HEK293T (cell line): ENCODE results near the gene ENKD1.

Experiments
- CTCF ChIA-PET: fragments of 350-600 bp; formaldehyde crosslinking; extraction: SDS; loops from one replicate; lab custom pipeline; 2021; ENCODE audit warnings: antibody characterized with exemption, inconsistent platforms; lab: Yijun Ruan, JAX
- POLR2A ChIA-PET: fragments of 350-600 bp; formaldehyde crosslinking; extraction: SDS; loops from one replicate; lab custom pipeline; 2020; ENCODE audit warnings: antibody characterized with exemption, inconsistent platforms; lab: Yijun Ruan, JAX
- DNase-seq: peaks from one replicate; pipeline ENCODE4 v3.0.0; 2012; ENCODE audit warnings: mixed read lengths; ENCODE audit errors: extremely low spot score
- ARNT ChIP-seq: fragments of 450-650 bp; IDR thresholded peaks from 2 replicates; pipeline ENCODE4 v1.6.1; 2017; ENCODE audit warnings: mild to moderate bottlenecking
- CTBP1 ChIP-seq: fragments of 450-650 bp; IDR thresholded peaks from 2 replicates; pipeline ENCODE4 v1.6.1; 2016; ENCODE audit warnings: borderline replicate concordance
- ELF4 ChIP-seq: fragments of 450-650 bp; IDR thresholded peaks from 2 replicates; pipeline ENCODE4 v1.6.1; 2017; ENCODE audit warnings: antibody characterized with exemption
- FOXA1 ChIP-seq: fragments of 450-650 bp; IDR thresholded peaks from 2 replicates; pipeline ENCODE4 v1.6.1; 2016; ENCODE audit warnings: mild to moderate bottlenecking
- FOXK2 ChIP-seq: fragments of 450-650 bp; IDR thresholded peaks from 2 replicates; pipeline ENCODE4 v1.6.1; 2016; ENCODE audit warnings: mild to moderate bottlenecking
- HDGF ChIP-seq: fragments of 450-650 bp; IDR thresholded peaks from 2 replicates; pipeline ENCODE4 v1.6.1; 2017; ENCODE audit warnings: antibody characterized with exemption, borderline replicate concordance
- L3MBTL2 ChIP-seq: fragments of 450-650 bp; conservative IDR thresholded peaks from 2 replicates; pipeline ENCODE4 v1.6.1; 2016; ENCODE audit warnings: mild to moderate bottlenecking
- LEF1 ChIP-seq: fragments of 450-650 bp; IDR thresholded peaks from 2 replicates; pipeline ENCODE4 v1.6.1; 2017; ENCODE audit warnings: mild to moderate bottlenecking, borderline replicate concordance
- NFRKB ChIP-seq: fragments of 450-650 bp; IDR thresholded peaks from 2 replicates; pipeline ENCODE4 v1.6.1; 2016; ENCODE audit warnings: mild to moderate bottlenecking, moderate library complexity
- SP1 ChIP-seq: fragments of 450-650 bp; IDR thresholded peaks from 2 replicates; pipeline ENCODE4 v1.6.1; 2017
- SUZ12 ChIP-seq: fragments of 450-650 bp; IDR thresholded peaks from 2 replicates; pipeline ENCODE4 v1.6.1; 2016; ENCODE audit warnings: mild to moderate bottlenecking
- TARDBP ChIP-seq: fragments of 450-650 bp; IDR thresholded peaks from 2 replicates; pipeline ENCODE4 v1.6.1; 2016
- ZNF384 ChIP-seq: fragments of 450-650 bp; IDR thresholded peaks from 2 replicates; pipeline ENCODE4 v1.6.1; 2016
- TF ChIP-seq, protein P1 (sequence below): fragments of 450-650 bp; IDR thresholded peaks from 2 replicates; pipeline ENCODE4 v1.6.1; 2016

Gene ENKD1

DNA sequence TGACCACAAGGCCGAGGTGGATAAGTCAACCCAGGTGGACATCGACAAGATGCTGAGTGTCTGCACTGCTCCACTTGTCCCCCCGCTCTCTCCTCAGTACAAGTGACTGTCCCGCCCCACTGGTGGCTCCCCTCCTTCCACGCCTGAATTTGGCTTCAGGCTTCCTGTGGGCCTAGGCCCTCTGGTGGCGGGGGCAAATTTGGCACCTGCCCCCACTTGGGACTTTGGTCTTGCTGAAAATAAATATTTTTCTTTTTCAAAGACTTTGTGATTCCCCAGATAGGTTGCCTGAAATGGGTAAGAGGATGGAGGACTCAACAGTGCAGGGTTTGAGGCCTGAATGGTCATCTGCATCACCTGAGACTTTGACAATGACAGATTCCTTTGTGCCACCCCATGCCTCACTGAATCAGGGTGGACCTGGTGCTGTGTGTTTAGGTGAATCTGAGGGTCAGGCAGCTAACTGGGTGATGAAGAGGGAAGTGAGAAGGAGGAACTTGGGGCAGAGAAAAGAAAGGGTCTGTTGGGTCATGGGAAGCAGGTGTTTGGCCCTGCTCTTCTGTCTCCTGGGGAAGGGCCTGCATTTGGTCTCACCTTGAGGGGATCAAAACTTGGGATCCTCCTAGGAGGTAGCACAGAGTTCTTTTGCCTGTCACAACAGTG, 2.1 kb upstream of the ENKD1 start:
- ChIA-PET POLR2A (interaction anchor here (1.3 kb wide), 1 partner anchor 147 kb away, joined by 4 read pairs; no protein-coding TSS in a partner anchor), CTCF (interaction anchor here (0.9 to 5.7 kb wide), 2 partner anchors 118 to 148 kb away, joined by 3 to 31 read pairs; no protein-coding TSS in a partner anchor)
- DNase-seq = no peak
- TF ChIP-seq ARNT (no peak), CTBP1 (no peak), TARDBP (no peak)

DNA sequence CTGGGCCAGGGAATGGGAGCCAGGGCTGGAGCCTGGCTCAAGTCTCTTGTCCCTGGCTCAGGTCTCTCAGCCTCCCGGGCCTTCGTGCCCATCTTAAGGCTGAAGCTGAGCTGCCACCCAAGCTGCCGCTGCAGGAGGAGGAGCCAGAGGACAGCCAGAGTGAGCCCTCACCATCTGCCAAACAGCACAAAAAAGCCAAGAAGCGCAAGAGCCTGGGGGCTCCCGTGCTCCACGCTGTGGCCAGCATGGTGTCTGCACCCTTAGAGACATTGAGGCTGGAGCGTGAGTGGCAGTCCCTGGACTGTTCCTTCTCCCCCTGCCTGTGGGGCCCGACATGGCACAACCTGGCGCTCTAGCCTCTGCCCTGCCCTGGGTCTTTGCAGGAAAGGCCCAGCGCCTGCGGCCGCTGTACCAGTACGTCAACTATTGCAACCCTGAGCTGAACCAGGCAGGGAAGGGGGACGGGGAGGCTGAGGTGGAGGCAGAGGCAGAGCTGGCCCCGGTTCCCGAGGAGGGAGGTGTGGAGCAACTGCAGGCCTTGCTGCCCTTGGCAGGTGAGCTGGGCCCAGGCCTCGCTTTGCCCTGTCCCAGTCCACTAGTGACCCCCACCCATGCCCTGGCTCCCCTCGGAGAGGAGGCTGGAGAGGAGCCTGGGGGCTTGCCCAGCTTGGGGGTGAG, 1.4 kb upstream of the ENKD1 start:
- POLR2A ChIA-PET = interaction anchor here (1.3 to 2.3 kb wide), 2 partner anchors 147 to 267 kb away, joined by 4 to 6 read pairs; no protein-coding TSS in a partner anchor

DNA sequence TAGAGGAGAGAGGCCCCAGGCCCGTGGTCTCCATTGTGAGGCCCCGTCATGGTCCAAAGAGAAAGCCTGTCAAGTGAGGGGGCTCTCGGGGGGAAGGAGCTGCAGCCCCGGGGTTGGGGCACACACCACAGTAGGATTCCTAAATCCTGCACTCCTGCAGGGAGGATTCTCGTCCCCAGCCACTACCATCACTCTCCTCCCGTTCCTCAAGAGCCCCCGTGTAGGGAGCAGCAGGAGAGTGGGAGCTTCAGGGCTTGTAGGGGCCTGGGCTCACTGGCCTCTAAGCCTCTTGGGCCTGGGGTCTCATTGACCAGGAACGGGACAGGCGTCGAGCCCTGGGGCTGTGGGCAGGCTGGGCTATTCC, 885 bp upstream of the ENKD1 start:
- TF ChIP-seq, protein P1, sequence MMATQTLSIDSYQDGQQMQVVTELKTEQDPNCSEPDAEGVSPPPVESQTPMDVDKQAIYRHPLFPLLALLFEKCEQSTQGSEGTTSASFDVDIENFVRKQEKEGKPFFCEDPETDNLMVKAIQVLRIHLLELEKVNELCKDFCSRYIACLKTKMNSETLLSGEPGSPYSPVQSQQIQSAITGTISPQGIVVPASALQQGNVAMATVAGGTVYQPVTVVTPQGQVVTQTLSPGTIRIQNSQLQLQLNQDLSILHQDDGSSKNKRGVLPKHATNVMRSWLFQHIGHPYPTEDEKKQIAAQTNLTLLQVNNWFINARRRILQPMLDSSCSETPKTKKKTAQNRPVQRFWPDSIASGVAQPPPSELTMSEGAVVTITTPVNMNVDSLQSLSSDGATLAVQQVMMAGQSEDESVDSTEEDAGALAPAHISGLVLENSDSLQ = no peak
- no peak for TF ChIP-seq HDGF
- TF ChIP-seq L3MBTL2 = no peak
- TF ChIP-seq TARDBP = no peak
- TF ChIP-seq FOXK2 = no peak
- TF ChIP-seq FOXA1 = no peak
- TF ChIP-seq CTBP1 = no peak
- no peak for TF ChIP-seq ARNT
- TF ChIP-seq ELF4 = no peak
- no peak for TF ChIP-seq NFRKB
- no peak for TF ChIP-seq SUZ12
- no peak for TF ChIP-seq SP1
- TF ChIP-seq LEF1 = no peak
- CTCF ChIA-PET = interaction anchor here (0.7 to 5.7 kb wide), 4 partner anchors 23 to 369 kb away, joined by 4 to 31 read pairs (median 6); no protein-coding TSS in a partner anchor
- DNase-seq = no peak
- POLR2A ChIA-PET = interaction anchor here (1.3 to 2.6 kb wide), 3 partner anchors 105 to 268 kb away, joined by 4 to 8 read pairs (median 6); partner anchors contain the start of gene CTCF

More for the DNA sequence above, 1.4 kb upstream of the ENKD1 start:
- DNase-seq = peak; percentile 85
- CTCF ChIA-PET = interaction anchor here (1.9 to 5.7 kb wide), 3 partner anchors 24 to 147 kb away, joined by 4 to 31 read pairs (median 9); no protein-coding TSS in a partner anchor
- TF ChIP-seq, protein P1 = peak; percentile 91
- TF ChIP-seq ZNF384 = no peak

DNA sequence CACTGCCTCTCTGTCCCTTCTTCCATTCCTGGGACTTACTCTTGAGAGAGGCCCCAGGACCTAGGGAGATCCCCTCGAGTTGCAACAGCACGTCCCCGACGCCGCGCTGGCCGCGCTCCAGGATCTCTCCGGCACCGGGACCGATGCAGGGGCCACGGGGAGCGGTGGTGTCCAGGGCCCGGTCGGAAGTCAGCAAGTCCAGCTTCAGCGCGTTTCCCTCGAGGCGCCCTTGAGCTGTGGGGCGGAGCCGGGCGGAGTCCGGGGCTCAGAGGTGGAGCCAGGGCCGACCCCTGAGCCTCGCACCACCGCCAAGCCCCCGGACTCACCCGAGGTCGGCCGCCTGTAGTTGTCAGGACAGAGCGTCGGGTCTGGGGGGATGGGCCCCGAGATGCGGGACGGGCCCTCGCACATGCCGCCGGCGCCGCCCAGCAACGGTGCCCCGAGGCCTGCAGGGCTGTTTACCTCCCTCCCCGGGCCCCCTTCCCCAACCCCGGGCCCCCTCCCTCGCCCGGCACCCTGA, 458 bp downstream of the ENKD1 start:
- POLR2A ChIA-PET = interaction anchor here (0.6 to 2.6 kb wide), 4 partner anchors 53 to 269 kb away, joined by 3 to 8 read pairs (median 6); partner anchors contain the start of genes CTCF and GFOD2
- CTCF ChIA-PET = interaction anchor here (0.6 to 5.7 kb wide), 5 partner anchors 22 to 278 kb away, joined by 3 to 31 read pairs (median 4); partner anchors contain the start of gene LCAT
- TF ChIP-seq SP1 = no peak
- peak; percentile 48; the same call in 1 of the 2 replicates for TF ChIP-seq L3MBTL2
- no peak for DNase-seq

DNA sequence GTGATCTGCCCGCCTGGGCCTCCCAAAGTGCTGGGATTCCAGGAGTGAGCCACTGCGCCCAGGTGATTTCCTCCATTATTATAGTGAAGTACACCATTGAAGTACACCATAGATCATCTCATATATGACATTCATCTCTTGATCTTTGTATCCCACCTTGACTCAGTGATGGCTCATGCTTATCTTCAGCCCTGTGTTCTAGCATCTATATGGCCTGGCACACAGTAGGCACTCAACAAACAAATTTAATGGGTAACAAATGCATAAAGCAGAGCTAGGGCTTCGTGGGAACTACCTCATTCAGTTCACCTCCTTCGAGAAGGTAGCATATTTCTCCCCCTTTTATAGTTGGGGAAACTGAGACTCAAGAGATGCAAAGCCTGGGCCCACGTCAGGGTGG, 952 bp downstream of the ENKD1 start:
- POLR2A ChIA-PET = interaction anchor here (1.3 to 2.6 kb wide), 3 partner anchors 54 to 270 kb away, joined by 6 to 8 read pairs (median 6); partner anchors contain the start of genes CTCF and GFOD2
- DNase-seq = no peak
- CTCF ChIA-PET = interaction anchor here (2.2 to 5.7 kb wide), 2 partner anchors 119 to 145 kb away, joined by 9 to 31 read pairs; no protein-coding TSS in a partner anchor
- TF ChIP-seq CTBP1 (no peak), FOXK2 (no peak), FOXA1 (no peak), NFRKB (no peak), HDGF (no peak), SUZ12 (no peak)
- TF ChIP-seq, protein P1 = no peak

DNA sequence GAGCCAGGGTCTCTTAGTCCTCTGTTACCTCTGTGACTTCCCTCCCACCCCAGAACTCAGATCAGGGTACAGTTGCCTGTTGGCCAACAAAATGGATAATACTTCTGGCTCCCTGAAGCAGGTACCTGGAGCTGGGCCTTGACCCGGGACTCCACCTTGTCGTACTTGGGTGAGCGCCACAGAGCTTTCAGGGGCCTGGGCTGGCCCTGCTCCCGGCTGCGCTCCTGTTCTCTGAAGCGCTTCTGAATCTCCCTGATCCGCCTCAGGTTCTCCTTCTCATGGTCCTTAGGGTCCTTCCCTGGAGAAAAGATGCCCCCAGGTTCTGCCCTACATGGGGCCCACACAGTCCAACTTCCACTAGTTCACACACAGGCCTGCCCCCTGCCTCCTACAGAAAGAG, 1.7 kb downstream of the ENKD1 start:
- DNase-seq = no peak
- TF ChIP-seq ARNT (no peak), NFRKB (no peak), TARDBP (no peak), SP1 (no peak), SUZ12 (no peak), LEF1 (no peak), FOXA1 (no peak), HDGF (no peak)
- ChIA-PET POLR2A (interaction anchor here (2.6 kb wide), 1 partner anchor 102 kb away, joined by 8 read pairs; the partner anchor contains the start of gene CTCF), CTCF (interaction anchor here (5.7 kb wide), 1 partner anchor 144 kb away, joined by 31 read pairs; no protein-coding TSS in a partner anchor)
